ENCODE results near the gene APOM.

The APOM gene

GRCh38 chr6:31680226-31681134 is 24.8 kb downstream of the APOM start, which contains the start of gene LY6G5C:
TSS of gene LY6G5C (minus strand) at chr6:31681067. CDS start at chr6:31680373, 694 bp downstream.
- peak; percentile 91 for DNase-seq (ENCODE audit: low spot score)

- peak; percentile 69 for DNase-seq (ENCODE audit: low spot score)
Observed at GRCh38 chr6:31681135-31681671, 25.5 kb downstream of the APOM start.

GRCh38 chr6:31683591-31683990 is 27.9 kb downstream of the APOM start:
- no peak for DNase-seq (ENCODE audit: low spot score)

- no peak for DNase-seq (ENCODE audit: low spot score)
Observed at GRCh38 chr6:31686483-31686882, 30.8 kb downstream of the APOM start.

GRCh38 chr6:31687321-31687720 is 31.6 kb downstream of the APOM start:
- no peak for DNase-seq (ENCODE audit: low spot score)

- DNase-seq (ENCODE audit: low spot score): no peak
Observed at GRCh38 chr6:31687860-31688693, 32.4 kb downstream of the APOM start.

- no peak for DNase-seq (ENCODE audit: low spot score)
Observed at GRCh38 chr6:31689249-31690110, 33.8 kb downstream of the APOM start.

- no peak for DNase-seq (ENCODE audit: low spot score)
Observed at GRCh38 chr6:31690231-31691077, 34.8 kb downstream of the APOM start.

GRCh38 chr6:31691078-31691463 is 35.4 kb downstream of the APOM start:
- DNase-seq (ENCODE audit: low spot score): no peak

- DNase-seq (ENCODE audit: low spot score): no peak
Observed at GRCh38 chr6:31691564-31692108, 35.9 kb downstream of the APOM start.

GRCh38 chr6:31692353-31692752 is 36.7 kb downstream of the APOM start:
- no peak for DNase-seq (ENCODE audit: low spot score)

- DNase-seq (ENCODE audit: low spot score): no peak
Observed at GRCh38 chr6:31692886-31693285, 37.2 kb downstream of the APOM start.

GRCh38 chr6:31693535-31693934 is 37.8 kb downstream of the APOM start:
- no peak for DNase-seq (ENCODE audit: low spot score)

GRCh38 chr6:31697555-31697954 is 41.9 kb downstream of the APOM start:
- DNase-seq (ENCODE audit: low spot score): no peak

- no peak for DNase-seq (ENCODE audit: low spot score)
Observed at GRCh38 chr6:31700740-31701401, 45.2 kb downstream of the APOM start.

GRCh38 chr6:31701666-31702404 is 46.1 kb downstream of the APOM start:
- DNase-seq (ENCODE audit: low spot score): peak; percentile 41

- DNase-seq (ENCODE audit: low spot score): no peak
Observed at GRCh38 chr6:31702405-31702818, 46.7 kb downstream of the APOM start.

GRCh38 chr6:31702819-31703716 is 47.4 kb downstream of the APOM start, which contains the start of gene ABHD16A:
TSS of gene ABHD16A (minus strand) at chr6:31703324. CDS start at chr6:31703281, 43 bp downstream.
- peak; percentile 99 for DNase-seq (ENCODE audit: low spot score)
